Endothelial cell of umbilical vein (primary cell): Measurements from ENCODE around the gene ZNF526. TPM values are rescaled to one million over a fixed set of nuclear protein-coding genes. Genes with fewer than 3 reads are reported as not detected.

ENCODE experiments used
- BruUV-seq: library from RNA; stranded (reverse); fragments of 400-500 nt; replicated peaks from 2 replicates; lab custom pipeline; 2021; lab: Mats Ljungman, UMichigan
- CTCF ChIA-PET: fragments of 300-600, 350-600 bp; sonication (Branson Sonifier 250); formaldehyde crosslinking; loops from one replicate; lab custom pipeline; 2021; ENCODE audit warnings: antibody characterized with exemption, inconsistent platforms; lab: Charles Lee
- POLR2A ChIA-PET: fragments of 300-600, 350-600 bp; sonication (Branson Sonifier 250); formaldehyde crosslinking; loops from one replicate; lab custom pipeline; 2021; ENCODE audit warnings: antibody characterized with exemption, inconsistent platforms; lab: Charles Lee
- DNase-seq: peaks from one replicate; pipeline ENCODE4 v3.0.0-alpha.2; 2011; ENCODE audit warnings: low read depth, low spot score
- FAIRE-seq: peaks from 2 replicates; lab custom pipeline; 2011; peaks lifted over from hg19 to GRCh38; lab: Jason Lieb, UNC
- H2AFZ ChIP-seq: 2 replicates; pipeline ENCODE4 v1.6.0; 2012; ENCODE audit warnings: low read depth, low read length, control low read depth, inconsistent platforms
- H3K27ac ChIP-seq: 2 replicates; pipeline ENCODE4 v1.5.1; 2011; ENCODE audit warnings: low read depth, mild to moderate bottlenecking, control low read depth, low read length, moderate library complexity; ENCODE audit not compliant: insufficient read depth
- H3K27me3 ChIP-seq, 2 experiments: 2 replicates each; pipeline versions ENCODE4 v1.6.0 to v1.6.1; 2011; ENCODE audit warnings: low read length in 2 of 2, mixed read lengths in 1 of 2; ENCODE audit not compliant: control insufficient read depth in 2 of 2, insufficient read depth in 2 of 2
- H3K36me3 ChIP-seq, 2 experiments: 2 replicates in 1 of 2; 3 replicates in 1 of 2; pipeline ENCODE4 v1.5.1; 2011; ENCODE audit warnings: low read length in 2 of 2, mild to moderate bottlenecking in 1 of 2, moderate library complexity in 1 of 2; ENCODE audit not compliant: control insufficient read depth in 2 of 2, insufficient read depth in 2 of 2; ENCODE audit errors: extremely low read depth in 1 of 2
- H3K4me1 ChIP-seq: 3 replicates; pipeline ENCODE4 v1.5.1; 2011; ENCODE audit warnings: mild to moderate bottlenecking, low read length; ENCODE audit not compliant: control insufficient read depth, insufficient read depth; ENCODE audit errors: extremely low read depth
- H3K4me2 ChIP-seq: 2 replicates; pipeline ENCODE4 v1.6.1; 2011; ENCODE audit warnings: low read length, control low read depth, mixed read lengths; ENCODE audit not compliant: insufficient read depth
- H3K4me3 ChIP-seq, 3 experiments: fragments of 200-600 bp in 1 of 3; sonication (generic), shearing (Covaris generic) in 1 of 3; replicated peaks in 1 of 3; 2 replicates each; pipeline ENCODE4 v1.5.1; 2011 to 2016; ENCODE audit warnings: control low read depth in 3 of 3, low read length in 3 of 3, mild to moderate bottlenecking in 2 of 3, inconsistent platforms in 1 of 3, low read depth in 1 of 3, moderate library complexity in 1 of 3; ENCODE audit not compliant: insufficient read depth in 1 of 3
- H3K79me2 ChIP-seq: 2 replicates; pipeline ENCODE4 v1.6.0; 2012; ENCODE audit warnings: low read length, inconsistent platforms; ENCODE audit not compliant: control insufficient read depth, insufficient read depth
- H3K9ac ChIP-seq: replicated peaks from 2 replicates; pipeline ENCODE3; 2011; ENCODE audit warnings: low read length, control low read depth; ENCODE audit not compliant: insufficient read depth; ENCODE audit errors: extremely low read depth
- H3K9me1 ChIP-seq: replicated peaks from 3 replicates; pipeline ENCODE4 v1.6.0; 2011; ENCODE audit warnings: mild to moderate bottlenecking, low read length; ENCODE audit not compliant: control insufficient read depth, insufficient read depth; ENCODE audit errors: extremely low read depth
- H3K9me3 ChIP-seq: replicated peaks from 2 replicates; pipeline ENCODE4 v1.5.1; 2012; ENCODE audit warnings: low read length, inconsistent platforms; ENCODE audit not compliant: control insufficient read depth, insufficient read depth
- H4K20me1 ChIP-seq: replicated peaks from 2 replicates; pipeline ENCODE3; 2011; ENCODE audit warnings: mild to moderate bottlenecking, low read length; ENCODE audit not compliant: control insufficient read depth, insufficient read depth; ENCODE audit errors: extremely low read depth
- FOS ChIP-seq: IDR thresholded peaks from 2 replicates; pipeline ENCODE4 v1.6.1; 2011; ENCODE audit warnings: mild to moderate bottlenecking, low read length, moderate library complexity, borderline replicate concordance; ENCODE audit not compliant: insufficient read depth
- GATA2 ChIP-seq: IDR thresholded peaks from 2 replicates; pipeline ENCODE4 v1.7.0; 2011; ENCODE audit warnings: low read depth, mild to moderate bottlenecking, moderate library complexity, mixed read lengths, low read length; ENCODE audit not compliant: insufficient read length, insufficient read depth
- JUN ChIP-seq: IDR thresholded peaks from 2 replicates; pipeline ENCODE4 v1.6.1; 2011; ENCODE audit warnings: borderline replicate concordance, low read depth; ENCODE audit not compliant: insufficient read length, insufficient read depth
- MYC ChIP-seq: IDR thresholded peaks from one replicate; pipeline ENCODE4 v1.6.1; 2011; ENCODE audit warnings: mild to moderate bottlenecking, low read depth, low read length
- POLR2A ChIP-seq: IDR thresholded peaks from 2 replicates; pipeline ENCODE4 v1.6.1; 2012; ENCODE audit warnings: low read depth, mild to moderate bottlenecking, control low read depth, low read length
- POLR2AphosphoS5 ChIP-seq: IDR thresholded peaks from 2 replicates; pipeline ENCODE4 v1.6.1; 2012; ENCODE audit warnings: low read depth, mild to moderate bottlenecking, control low read depth, low read length, moderate library complexity; ENCODE audit not compliant: insufficient read depth
- dilution Hi-C: fragments of 300-500 bp; cut with MboI; formaldehyde crosslinking; loops from one replicate; pipeline ENCODE4 v1.15.0; 2019; ENCODE audit warnings: low sequenced_read_pairs; ENCODE audit not compliant: extremely low pct_ligation_motif_present
- intact Hi-C: fragments of 100-400 bp; cut with micrococcal nuclease; formaldehyde crosslinking; loops from one replicate; pipeline ENCODE4 v1.10.0; 2022
- polyA plus RNA-seq, 4 experiments: library from polyadenylated mRNA; depleted of rRNA in 3 of 4; stranded (reverse) in 3 of 4; unstranded in 1 of 4; fragments of >200 nt; gene quantifications; 2 replicates each; pipeline versions ENCODE4 v1.2.1 to v1.2.3, GENCODE V29; 2011 to 2012; ENCODE audit warnings: missing spikeins in 1 of 4
- total RNA-seq: library from RNA; stranded (reverse); gene quantifications from 2 replicates; pipeline ENCODE4 v1.2.3, GENCODE V29; 2021
- TF ChIP-seq, protein P1 (sequence below): IDR thresholded peaks from 2 replicates; pipeline ENCODE4 v1.6.1; 2011; ENCODE audit not compliant: insufficient read depth, insufficient read length

ZNF526 gene
- total and polyA plus RNA-seq, 2 donors (not counting 3 experiments of a cell fraction or from before 2014, with no cell fraction given), result 6.5 to 13.3 TPM

DNA sequence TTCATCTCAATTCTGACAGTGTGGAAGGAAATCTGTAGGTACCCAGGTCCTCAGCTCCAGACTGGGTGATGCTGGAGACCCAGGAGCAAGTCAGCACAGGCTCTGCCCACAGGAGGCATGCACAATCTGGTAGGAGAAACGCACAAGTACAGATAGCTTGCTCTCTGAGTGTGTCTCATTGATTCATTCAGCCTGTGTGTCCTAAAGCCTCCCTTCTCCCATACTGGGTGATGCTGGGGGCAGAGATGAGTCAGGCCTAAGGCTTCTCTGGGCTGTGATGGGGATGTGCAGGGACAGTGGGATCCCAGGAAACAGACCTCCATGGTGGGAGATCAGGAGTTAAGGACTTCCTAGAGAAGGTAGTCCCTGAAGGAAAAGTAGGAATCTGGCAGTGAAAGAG is 6.8 kb downstream of the ZNF526 start:
- ChIA-PET CTCF (interaction anchor here (1.4 kb wide), 1 partner anchor 16 kb away, joined by 3 read pairs; no protein-coding TSS in a partner anchor), POLR2A (no interaction called here)
- Histone ChIP-seq H2AFZ (no peak overlapping the region), H3K9ac (no peak overlapping the region), H3K9me1 (no peaks in the 10 kb centered on the region), H3K27ac (no peak overlapping the region), H3K9me3 (no peaks in the 10 kb centered on the region), H3K4me1 (no peaks in the 10 kb centered on the region), H3K4me3 (no peak overlapping the region), H3K27me3 (no peaks in the 10 kb centered on the region), H4K20me1 (no peaks in the 10 kb centered on the region), H3K4me2 (no peak overlapping the region), H3K36me3 (peaks cover 21 to 40% of the 10 kb centered on the region in 2 experiments), H3K79me2 (peaks cover 37% of the 10 kb centered on the region)
- intact Hi-C loops, result no loop called here
- FAIRE-seq (no peak), DNase-seq (no peak)
- dilution Hi-C loops, result no loop called here
- no peak for TF ChIP-seq GATA2
- TF ChIP-seq JUN, result no peak
- no peak for TF ChIP-seq POLR2AphosphoS5
- TF ChIP-seq POLR2A, result no peak
- TF ChIP-seq, protein P1, sequence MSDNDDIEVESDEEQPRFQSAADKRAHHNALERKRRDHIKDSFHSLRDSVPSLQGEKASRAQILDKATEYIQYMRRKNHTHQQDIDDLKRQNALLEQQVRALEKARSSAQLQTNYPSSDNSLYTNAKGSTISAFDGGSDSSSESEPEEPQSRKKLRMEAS, result no peak
- no peak for TF ChIP-seq MYC
- no peak for TF ChIP-seq FOS
- no TSS peak for BruUV-seq

DNA sequence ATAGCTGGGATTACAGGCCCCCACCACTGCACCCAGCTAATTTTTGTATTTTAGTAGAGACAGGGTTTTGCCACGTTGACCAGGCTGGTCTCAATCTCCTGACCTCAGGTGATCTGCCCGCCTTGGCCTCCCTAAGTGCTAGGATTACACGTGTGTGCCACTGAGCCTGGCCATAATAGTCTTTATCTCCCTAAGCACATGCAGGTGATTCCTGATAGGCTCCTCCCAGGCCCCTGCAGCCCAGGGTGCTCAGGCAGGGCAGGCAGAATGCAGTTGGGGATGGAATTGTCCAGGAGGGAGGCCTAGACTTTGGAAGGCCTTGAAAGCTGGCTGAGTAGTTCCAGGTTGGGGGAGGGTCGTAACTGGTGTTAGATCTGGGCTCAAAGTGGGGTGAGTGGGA is 8.5 kb downstream of the ZNF526 start:
- no peak overlapping the region for H3K27ac ChIP-seq
- H3K4me1 ChIP-seq, result no peaks in the 10 kb centered on the region
- TF ChIP-seq POLR2AphosphoS5, result no peak
- TF ChIP-seq, protein P1, result no peak
- no peak for TF ChIP-seq JUN
- no peaks in the 10 kb centered on the region for H4K20me1 ChIP-seq
- dilution Hi-C loops (no loop called here), intact Hi-C loops (no loop called here)
- no peaks in the 10 kb centered on the region for H3K9me3 ChIP-seq
- ChIA-PET POLR2A (no interaction called here), CTCF (no interaction called here)
- H3K9me1 ChIP-seq, result no peaks in the 10 kb centered on the region
- BruUV-seq, result no TSS peak
- peaks cover 27 to 53% of the 10 kb centered on the region in 2 experiments for H3K36me3 ChIP-seq
- FAIRE-seq (no peak), DNase-seq (no peak)
- peaks cover 27% of the 10 kb centered on the region for H3K79me2 ChIP-seq
- H3K4me3 ChIP-seq, result no peak overlapping the region
- no peaks in the 10 kb centered on the region for H3K27me3 ChIP-seq
- no peak overlapping the region for H3K9ac ChIP-seq
- no peak overlapping the region for H2AFZ ChIP-seq
- H3K4me2 ChIP-seq, result no peak overlapping the region
